ENCODE data around the gene TRAPPC2L.

GRCh38 chr16:88888057-88888456 lies 31.1 kb downstream of the TRAPPC2L start:
- no peak for TF ChIP-seq CTCF (conservative IDR thresholded peaks at IDR 0.05; ENCODE audit: low read length)
- no peak for TF ChIP-seq EZH2phosphoT487 (IDR thresholded peaks at IDR 0.05; ENCODE audit: borderline replicate concordance, low read depth, low read length)
